Suprapubic skin (tissue), 4 donors: ENCODE data around the gene MCF2L. TPM values are rescaled to one million over a fixed set of nuclear protein-coding genes. Genes with fewer than 3 reads are reported as not detected.
A peak's percentile ranks its signal among the peaks of the same experiment; 100 is the strongest.

Source experiments
- DNase-seq, 2 donors: peaks; one replicate each; pipeline ENCODE4 v3.0.0-alpha.2; 2019; ENCODE audit warnings: low spot score in 2 of 2
- H3K27ac ChIP-seq: fragments of 200-600 bp; sonication (generic); one replicate; pipeline ENCODE4 v1.5.1; 2019
- H3K27me3 ChIP-seq: fragments of 200-600 bp; sonication (generic); one replicate; pipeline ENCODE4 v1.5.1; 2019
- H3K36me3 ChIP-seq: fragments of 200-600 bp; sonication (generic); one replicate; pipeline ENCODE4 v1.5.1; 2019
- H3K4me1 ChIP-seq: fragments of 200-600 bp; sonication (generic); one replicate; pipeline ENCODE4 v1.5.1; 2019
- H3K4me3 ChIP-seq: fragments of 200-600 bp; sonication (generic); one replicate; pipeline ENCODE4 v1.5.1; 2019; ENCODE audit warnings: mild to moderate bottlenecking
- H3K9me3 ChIP-seq: fragments of 200-600 bp; sonication (generic); one replicate; pipeline ENCODE4 v1.5.1; 2019
- EP300 ChIP-seq: sonication (generic); formaldehyde crosslinking; IDR thresholded peaks from one replicate; pipeline ENCODE4 v1.6.1; 2017; ENCODE audit warnings: antibody characterized with exemption
- POLR2A ChIP-seq, 2 donors: fragments of 450-650 bp; IDR thresholded peaks; one replicate each; pipeline ENCODE4 v1.6.1; 2017; ENCODE audit warnings: antibody characterized with exemption in 2 of 2, mild to moderate bottlenecking in 2 of 2, moderate library complexity in 2 of 2
- POLR2AphosphoS5 ChIP-seq, 3 donors: sonication (generic); formaldehyde crosslinking; IDR thresholded peaks; one replicate each; pipeline ENCODE4 v1.6.1; 2017; ENCODE audit warnings: antibody characterized with exemption in 3 of 3
- WGBS: methylation state at CpG from one replicate; pipeline ENCODE4 v1.1.5; 2018; 5-methylcytosine and 5-hydroxymethylcytosine counted together
- total RNA-seq, 4 donors: library from RNA; depleted of rRNA; stranded (reverse); fragments of >200 nt; gene quantifications; one replicate each; pipeline ENCODE4 v1.1.0, GENCODE V29; 2016
- TF ChIP-seq, protein P1 (sequence below), 2 donors: fragments of 200-600 bp in 1 of 2; fragments of 450-650 bp in 1 of 2; sonication (generic) in 1 of 2; IDR thresholded peaks; one replicate each; pipeline ENCODE4 v1.5.1; 2016 to 2019; ENCODE audit warnings: antibody characterized with exemption in 2 of 2, mild to moderate bottlenecking in 1 of 2, moderate library complexity in 1 of 2

MCF2L gene
- total RNA-seq, 4 donors from 2014 or later = 25.4 to 144 (median 50.0) TPM

DNA sequence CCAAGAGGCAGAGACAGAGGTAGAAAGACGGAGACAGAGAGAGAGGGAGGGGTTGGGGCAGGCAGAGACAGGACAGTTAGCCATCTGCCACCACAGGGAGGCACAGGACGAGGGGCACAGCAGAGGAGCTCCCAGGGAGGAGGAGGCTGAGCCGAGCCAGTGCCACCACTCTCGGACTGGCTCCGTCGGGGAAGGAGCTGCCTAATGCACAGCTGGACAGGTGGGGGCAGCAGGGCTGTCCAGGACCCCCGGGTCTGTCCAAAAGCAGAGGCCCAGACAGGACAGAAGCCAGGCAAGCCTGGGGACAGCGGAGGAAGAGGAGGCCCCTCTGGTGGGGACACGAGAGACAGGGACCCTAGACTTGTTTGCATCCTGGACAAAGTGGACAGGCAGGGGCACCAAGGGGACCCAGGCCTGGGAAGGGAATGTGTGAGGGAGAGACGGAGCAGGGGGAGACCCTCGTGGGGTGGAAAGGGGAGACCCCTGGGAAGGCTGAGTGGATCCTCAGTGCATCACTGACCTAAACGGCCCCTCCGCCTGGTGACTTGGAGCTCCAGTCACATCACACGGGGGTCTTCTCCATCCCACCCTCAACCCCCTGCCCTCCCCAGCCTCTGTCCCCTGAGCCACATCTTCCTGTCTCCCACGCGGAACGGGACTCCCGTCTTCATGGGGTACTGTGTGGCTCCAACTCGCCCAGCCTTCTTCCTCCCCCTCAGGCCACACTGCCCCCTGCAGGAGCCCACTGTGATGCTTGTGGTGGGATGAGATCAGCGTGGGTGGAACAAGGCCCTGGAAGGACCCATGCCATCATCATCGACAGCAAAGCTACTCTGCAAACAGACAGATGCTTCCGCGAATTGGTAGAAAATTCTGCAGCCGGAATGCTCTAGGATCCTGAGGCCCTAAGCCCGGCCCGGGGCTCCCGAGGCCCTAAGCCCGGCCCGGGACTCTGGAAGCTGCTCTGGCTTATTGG is 154.5 kb downstream of the MCF2L start:
- peak overlapping the region; percentile 33 for H3K4me3 ChIP-seq
- DNase-seq = peak in 1 of 2 donors; percentile 77
- TF ChIP-seq, protein P1, sequence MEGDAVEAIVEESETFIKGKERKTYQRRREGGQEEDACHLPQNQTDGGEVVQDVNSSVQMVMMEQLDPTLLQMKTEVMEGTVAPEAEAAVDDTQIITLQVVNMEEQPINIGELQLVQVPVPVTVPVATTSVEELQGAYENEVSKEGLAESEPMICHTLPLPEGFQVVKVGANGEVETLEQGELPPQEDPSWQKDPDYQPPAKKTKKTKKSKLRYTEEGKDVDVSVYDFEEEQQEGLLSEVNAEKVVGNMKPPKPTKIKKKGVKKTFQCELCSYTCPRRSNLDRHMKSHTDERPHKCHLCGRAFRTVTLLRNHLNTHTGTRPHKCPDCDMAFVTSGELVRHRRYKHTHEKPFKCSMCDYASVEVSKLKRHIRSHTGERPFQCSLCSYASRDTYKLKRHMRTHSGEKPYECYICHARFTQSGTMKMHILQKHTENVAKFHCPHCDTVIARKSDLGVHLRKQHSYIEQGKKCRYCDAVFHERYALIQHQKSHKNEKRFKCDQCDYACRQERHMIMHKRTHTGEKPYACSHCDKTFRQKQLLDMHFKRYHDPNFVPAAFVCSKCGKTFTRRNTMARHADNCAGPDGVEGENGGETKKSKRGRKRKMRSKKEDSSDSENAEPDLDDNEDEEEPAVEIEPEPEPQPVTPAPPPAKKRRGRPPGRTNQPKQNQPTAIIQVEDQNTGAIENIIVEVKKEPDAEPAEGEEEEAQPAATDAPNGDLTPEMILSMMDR (IDR thresholded peaks at IDR 0.05) = no peak
- TF ChIP-seq POLR2A (IDR thresholded peaks at IDR 0.05) (no peak), EP300 (no peak), POLR2AphosphoS5 (IDR thresholded peaks at IDR 0.05) (no peak)
- no peaks in the 10 kb centered on the region for H3K36me3 ChIP-seq
- H3K27ac ChIP-seq = peak overlapping the region; percentile 49
- peaks cover 8% of the 10 kb centered on the region for H3K4me1 ChIP-seq
- H3K27me3 ChIP-seq = peaks cover 2% of the 10 kb centered on the region
- 76% methylated on average over 26 of the region's 29 CpGs for WGBS
- no peaks in the 10 kb centered on the region for H3K9me3 ChIP-seq

DNA sequence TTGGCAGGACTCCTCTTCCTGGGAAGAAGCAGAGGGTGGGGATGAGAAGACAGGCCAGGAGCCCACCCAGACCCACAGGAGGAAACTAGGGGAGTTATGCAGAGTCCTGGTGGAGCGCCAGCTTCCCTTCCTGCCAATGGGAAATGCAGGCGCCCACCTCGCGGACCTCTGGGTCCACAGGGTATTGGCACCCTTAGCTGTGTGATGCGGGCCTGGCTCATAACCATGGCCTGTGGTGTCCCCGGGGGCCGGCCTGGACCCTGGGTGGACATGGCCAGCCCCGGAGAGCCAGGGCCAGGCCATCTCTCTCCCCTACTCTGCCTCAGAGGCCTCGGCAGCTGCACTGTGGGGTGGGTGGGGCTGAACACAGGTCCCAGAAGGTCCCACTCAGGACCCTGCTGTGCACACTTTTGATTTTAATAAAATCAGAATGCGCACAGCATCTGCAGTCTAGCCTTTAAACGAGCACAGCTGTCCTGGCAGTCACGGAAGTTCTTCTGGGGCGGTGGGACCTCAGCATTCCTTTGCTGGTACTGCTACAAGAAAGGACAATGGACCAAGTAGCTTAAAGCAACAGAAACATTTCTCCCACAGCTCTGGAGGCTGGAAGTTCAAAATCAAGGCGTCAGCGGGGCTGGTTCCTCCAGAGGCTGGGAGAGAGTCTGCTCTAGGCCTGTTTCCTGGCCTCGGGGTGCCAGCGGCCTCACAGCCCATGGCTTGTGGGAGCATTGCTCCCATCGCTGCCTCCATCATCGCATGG is 155.4 kb downstream of the MCF2L start:
- peaks cover 5% of the 10 kb centered on the region for H3K27me3 ChIP-seq
- H3K4me3 ChIP-seq = no peak overlapping the region
- no peak for DNase-seq
- no peaks in the 10 kb centered on the region for H3K9me3 ChIP-seq
- no peaks in the 10 kb centered on the region for H3K36me3 ChIP-seq
- TF ChIP-seq POLR2A (IDR thresholded peaks at IDR 0.05) (no peak), POLR2AphosphoS5 (IDR thresholded peaks at IDR 0.05) (no peak), EP300 (no peak)
- TF ChIP-seq, protein P1 (IDR thresholded peaks at IDR 0.05) = no peak
- 83% methylated on average over 16 of the region's 19 CpGs for WGBS
- H3K27ac ChIP-seq = no peak overlapping the region
- peaks cover 8% of the 10 kb centered on the region for H3K4me1 ChIP-seq

DNA sequence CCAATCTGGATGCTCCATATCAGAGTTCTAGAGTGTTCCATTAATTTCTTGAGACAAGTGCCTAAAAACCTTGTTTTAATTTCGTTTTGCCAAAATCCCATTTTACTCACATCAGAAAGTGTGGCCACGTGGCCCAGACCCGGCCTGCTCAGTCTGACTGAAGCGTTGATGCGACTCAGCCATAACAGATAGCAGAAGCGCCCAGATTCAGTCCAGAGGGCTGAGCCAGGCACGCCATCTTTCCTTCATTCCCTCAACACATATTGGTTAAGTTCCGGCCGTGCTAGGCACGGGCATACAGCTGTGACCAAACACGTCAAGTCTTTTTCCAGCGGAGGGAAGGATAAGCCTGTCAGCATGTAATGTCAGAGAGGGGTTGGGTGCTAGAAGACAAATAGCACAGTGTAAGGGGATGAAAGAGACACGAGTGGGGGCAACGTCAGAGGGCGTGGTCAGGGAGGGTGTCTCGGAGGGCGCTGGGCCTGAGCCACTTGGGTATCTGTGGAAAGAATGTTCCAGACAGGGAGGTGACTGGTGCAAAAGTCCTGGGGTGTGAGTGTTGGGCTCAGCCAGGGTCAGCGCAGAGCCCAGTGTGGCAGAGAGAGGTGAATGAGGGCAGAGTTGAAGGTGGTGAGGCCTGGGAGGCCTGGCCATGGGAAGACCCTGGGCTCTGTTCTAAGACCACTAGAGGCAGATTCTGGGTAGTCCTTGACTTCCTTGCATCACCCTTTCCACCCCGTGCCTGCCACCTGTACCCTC is 156.7 kb downstream of the MCF2L start:
- 91% methylated on average over 19 of the region's 19 CpGs for WGBS
- TF ChIP-seq POLR2A (IDR thresholded peaks at IDR 0.05) = no peak
- no peak for TF ChIP-seq EP300
- no peak for TF ChIP-seq POLR2AphosphoS5 (IDR thresholded peaks at IDR 0.05)
- TF ChIP-seq, protein P1 (IDR thresholded peaks at IDR 0.05) = no peak
- Histone ChIP-seq H3K27me3 (peaks cover 12% of the 10 kb centered on the region), H3K4me1 (peaks cover 14% of the 10 kb centered on the region), H3K27ac (no peak overlapping the region), H3K9me3 (no peaks in the 10 kb centered on the region), H3K4me3 (no peak overlapping the region), H3K36me3 (no peaks in the 10 kb centered on the region)
- DNase-seq = peak in 1 of 2 donors; percentile 29

DNA sequence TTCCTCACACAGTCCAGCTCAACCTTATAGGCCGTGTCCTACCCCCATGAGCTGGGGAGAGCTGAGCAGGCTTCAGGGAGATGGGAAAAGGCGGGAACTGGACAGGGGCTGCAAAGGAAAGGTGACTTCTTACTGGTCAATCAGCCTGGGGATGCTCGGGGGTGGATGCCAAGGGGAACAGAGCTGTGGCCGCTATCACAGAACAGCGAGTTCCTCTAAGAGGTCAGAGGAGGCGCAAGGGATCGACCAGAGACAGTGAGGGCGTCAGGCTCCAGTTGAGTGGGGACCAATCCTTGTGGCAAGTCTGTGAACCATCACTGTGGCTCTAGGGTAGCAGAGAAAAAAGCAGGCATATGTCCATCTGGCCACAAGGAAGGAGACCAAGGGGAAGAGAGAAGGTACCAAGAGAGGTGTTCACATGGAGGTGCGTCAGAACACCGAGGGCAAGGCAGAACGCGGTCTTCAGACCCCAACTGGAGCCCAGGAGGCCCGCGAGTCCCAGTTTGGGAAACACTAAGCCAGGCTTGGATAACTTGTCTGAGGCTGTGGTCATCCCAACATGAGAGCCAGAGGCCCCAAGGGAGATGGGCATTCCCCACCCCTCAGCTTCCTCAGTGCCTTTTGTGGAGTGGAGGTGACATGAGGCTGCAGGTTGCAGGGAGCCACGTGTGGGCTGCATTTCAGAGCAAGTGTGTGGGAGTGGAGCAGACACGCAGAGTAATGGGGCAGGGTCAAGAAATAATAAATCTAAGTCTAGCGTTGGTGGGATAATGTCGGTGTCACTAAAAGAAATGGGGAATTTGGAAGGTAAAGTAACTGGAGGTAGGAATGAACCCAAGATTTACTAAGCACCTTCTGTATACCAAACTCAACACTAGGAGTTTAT is 157.5 kb downstream of the MCF2L start:
- no peak overlapping the region for H3K27ac ChIP-seq
- peaks cover 14% of the 10 kb centered on the region for H3K4me1 ChIP-seq
- H3K9me3 ChIP-seq = no peaks in the 10 kb centered on the region
- peak in 1 of 2 donors; percentile 65 for DNase-seq
- WGBS = 88% methylated on average over 18 of the region's 18 CpGs
- H3K4me3 ChIP-seq = no peak overlapping the region
- peaks cover 12% of the 10 kb centered on the region for H3K27me3 ChIP-seq
- no peaks in the 10 kb centered on the region for H3K36me3 ChIP-seq
- TF ChIP-seq, protein P1 (IDR thresholded peaks at IDR 0.05) = no peak
